NCI-H345 (cell line): ENCODE measurements around the gene RDH5.

Experiments used
- DNase-seq: peaks from one replicate; lab custom pipeline; 2025; lab: John Stamatoyannopoulos, UW

The RDH5 gene

DNA sequence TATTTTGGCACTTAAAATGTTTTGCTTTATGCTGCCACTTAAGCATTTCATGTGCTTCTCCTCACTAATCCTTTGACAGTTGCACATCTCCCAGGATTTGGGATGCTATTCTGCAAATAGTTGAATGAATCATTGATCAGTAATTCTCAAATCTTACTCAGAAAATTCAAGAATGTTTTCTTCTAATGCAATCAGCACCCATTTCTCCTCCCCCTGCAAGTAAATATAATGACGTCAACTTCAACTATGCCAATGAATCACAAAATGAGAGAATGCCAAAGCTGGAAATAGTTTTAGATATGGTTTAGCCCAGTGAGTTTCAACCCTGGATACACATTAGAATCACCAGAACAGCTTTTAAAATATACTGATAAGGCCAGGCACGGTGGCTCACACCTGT lies 6.5 kb upstream of the RDH5 start:
- no peak for DNase-seq

DNA sequence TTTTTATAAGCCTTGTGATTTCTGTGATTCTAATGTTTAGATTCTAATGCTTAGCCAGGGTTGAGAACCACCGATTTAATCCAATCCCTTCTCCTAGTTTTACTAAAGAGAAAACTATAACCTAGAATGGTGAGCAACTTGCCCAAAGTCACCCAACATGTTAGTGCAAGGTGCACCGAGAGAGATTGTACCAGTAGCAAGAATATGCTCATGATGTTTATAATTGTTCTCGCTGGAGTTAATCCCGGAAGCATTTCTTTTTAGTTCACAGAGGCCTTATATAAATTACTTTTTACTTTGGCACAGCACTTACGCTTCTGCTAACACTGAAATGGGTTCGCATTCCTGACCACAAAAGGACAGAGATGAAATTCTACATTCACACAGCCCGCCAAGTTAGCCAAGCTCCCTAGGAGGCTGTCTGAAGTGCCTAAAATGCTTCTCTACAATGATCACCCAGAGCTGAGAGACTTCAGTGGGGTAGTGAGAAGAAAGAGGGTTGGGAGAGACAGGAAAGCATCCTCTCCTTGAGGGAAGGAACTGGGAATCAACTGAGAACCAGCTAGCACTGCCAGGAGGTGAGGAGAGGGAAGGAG lies 4.9 kb upstream of the RDH5 start:
- no peak for DNase-seq

DNA sequence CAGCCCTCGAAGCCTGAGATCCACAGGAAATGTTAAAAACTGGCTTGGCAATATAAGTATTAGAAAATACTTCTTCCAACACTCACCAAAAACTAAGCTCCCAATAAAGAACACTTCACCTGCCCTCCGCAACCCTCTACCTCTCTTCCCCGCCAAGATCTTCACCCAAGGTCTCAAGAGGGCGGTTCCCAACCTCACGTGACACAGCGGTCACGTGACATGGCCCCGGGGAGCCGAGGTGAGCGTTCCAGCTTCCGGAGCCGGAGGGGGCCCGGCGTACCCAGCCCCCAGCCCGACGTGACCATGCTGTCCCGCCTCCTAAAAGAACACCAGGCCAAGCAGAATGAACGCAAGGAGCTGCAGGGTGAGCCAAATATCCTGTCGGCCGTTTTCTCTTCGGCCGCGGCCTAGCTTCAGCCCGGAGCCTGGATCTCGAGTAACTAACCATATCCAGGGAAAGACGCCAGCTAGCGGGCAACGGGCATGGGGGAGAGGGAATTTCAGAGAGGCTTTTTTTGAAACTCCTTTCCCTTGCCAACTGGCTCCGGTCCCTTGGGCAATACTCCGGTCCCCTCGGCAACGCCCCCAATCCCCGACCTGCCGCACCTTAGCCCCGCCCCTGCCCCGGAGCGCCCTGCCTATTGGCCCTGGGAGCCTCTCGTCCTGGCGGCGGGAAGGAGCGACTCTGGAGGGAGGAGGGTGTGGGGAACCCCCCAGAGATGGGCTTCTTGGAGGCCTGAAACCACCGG lies 4.2 kb upstream of the RDH5 start, which contains the start of gene BLOC1S1:
Gene BLOC1S1, plus strand, starts transcription at position 214 of the 749 bp plus-strand sequence. Its CDS starts 6 bp downstream, at position 220.
- DNase-seq: peak; percentile 95

DNA sequence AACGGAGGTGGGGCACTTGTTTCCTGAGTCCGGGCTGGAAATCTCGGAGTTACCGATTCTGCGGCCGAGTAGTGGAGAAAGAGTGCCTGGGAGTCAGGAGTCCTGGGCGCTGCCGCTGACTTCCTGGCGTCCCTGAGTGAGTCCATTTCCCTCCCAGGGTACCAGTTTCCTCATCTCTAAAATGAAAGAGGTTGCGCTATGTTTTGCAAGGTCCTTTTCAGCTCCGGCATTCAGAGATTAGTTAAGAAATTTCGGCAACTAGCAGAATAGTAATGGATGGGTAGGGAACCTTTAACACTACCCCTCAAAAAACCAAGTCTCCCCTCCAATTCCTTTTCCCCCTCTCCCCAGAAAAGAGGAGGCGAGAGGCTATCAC lies 3.6 kb upstream of the RDH5 start:
- DNase-seq: no peak

DNA sequence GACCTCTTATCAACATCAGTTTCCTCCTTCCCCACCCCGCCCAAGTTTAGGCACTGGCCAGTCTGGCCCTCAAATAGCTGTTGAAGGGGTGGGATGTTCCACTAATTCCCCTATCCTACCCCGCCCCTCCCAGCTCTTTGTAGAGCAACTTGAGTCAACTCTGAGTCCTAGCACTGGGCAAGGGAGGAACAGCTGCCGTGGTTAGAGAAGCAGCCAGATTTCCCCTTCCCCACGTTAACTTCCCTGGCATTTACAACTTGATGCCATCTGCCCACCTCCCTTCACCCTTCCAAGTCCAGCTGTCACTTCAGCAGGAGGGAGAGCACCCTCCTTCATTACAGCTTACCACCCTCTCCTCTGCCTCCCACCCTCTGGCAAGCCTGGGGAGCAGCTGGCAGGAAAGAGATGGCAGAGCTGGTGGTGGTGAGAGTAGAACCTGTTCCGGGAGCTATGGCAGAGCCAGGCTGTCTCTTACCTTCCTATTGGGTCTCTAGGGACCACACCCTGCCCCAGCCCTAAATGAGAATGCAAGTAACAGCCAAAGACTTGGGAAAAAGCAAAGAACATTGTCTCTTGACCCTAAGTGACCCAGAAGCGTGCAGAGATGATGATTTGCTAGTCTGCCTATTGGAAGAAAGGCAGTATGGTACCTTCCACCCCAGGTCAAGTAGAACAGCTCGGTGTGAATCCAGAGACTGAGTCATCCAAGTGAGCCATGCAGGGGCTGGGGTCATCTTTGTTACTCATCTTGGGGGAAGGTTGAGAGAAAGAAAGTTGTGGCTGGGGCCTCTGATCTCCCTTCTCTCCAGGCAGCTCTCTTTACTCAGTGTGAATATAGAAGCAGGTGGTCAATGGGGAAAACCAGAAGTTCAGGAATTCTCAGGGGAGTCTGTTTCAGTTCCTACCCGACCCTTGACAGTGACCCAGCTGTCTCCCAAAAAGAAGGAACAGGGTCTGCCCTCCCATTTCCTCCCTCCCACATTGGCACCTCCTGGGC lies 2.9 kb upstream of the RDH5 start:
- DNase-seq: no peak

DNA sequence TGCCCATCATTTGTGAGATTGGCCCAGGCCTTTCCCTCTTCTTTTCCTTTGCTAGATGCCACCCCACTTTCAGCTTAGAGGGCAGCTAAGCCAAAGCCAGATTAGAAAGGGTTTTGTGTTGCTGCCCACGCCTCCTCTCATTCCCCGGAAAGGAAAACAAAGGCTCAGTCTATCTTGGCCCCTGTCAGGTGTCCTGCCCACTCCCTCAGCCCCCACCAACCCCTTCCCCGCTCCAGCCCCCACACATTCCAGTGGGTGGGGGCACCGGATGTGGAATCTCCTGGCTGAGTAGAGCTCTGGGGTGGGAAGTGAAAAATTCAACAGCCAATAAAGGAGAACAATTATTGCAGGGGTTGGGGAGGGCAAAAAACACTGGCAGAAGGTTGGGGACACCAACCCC lies 2.2 kb upstream of the RDH5 start:
- DNase-seq: no peak

DNA sequence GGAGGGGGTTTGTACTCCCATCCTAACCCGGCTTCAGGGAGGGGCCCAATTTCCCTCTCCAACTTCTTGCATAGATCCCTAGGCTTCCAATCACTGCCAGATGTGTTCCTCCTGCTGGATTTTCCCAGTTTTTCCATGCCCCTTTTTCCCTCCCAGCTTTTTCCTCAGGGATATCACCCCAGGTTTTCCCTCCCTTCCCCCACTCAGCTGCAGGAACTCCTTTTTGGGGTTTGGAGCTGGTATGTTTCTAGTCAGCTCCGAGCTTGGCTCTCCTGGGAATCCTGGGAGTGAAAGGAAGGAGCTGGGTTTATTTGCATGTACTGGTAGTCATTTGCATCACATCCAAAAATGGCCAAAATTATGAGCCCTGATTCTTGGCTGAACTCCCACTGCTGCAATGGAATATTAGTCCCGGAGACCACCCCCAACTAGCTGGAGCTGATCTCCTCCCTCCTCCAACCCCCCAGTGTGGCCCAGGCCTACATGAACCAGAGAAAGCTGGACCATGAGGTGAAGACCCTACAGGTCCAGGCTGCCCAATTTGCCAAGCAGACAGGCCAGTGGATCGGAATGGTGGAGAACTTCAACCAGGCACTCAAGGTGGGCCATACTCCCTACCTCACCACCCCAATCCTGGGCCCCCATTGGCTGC lies 1.4 kb upstream of the RDH5 start:
- DNase-seq: no peak

DNA sequence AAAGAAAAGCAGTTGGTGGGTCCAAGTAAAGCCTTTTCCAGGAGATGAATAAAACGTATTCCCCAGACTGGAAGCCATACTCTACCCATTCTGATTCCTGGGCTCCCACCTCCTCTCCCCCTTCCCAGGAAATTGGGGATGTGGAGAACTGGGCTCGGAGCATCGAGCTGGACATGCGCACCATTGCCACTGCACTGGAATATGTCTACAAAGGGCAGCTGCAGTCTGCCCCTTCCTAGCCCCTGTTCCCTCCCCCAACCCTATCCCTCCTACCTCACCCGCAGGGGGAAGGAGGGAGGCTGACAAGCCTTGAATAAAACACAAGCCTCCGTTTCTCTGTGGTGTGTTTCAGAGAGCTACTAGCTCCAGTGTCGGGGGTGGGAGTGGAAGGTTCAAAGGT lies 822 bp upstream of the RDH5 start:
- no peak for DNase-seq

DNA sequence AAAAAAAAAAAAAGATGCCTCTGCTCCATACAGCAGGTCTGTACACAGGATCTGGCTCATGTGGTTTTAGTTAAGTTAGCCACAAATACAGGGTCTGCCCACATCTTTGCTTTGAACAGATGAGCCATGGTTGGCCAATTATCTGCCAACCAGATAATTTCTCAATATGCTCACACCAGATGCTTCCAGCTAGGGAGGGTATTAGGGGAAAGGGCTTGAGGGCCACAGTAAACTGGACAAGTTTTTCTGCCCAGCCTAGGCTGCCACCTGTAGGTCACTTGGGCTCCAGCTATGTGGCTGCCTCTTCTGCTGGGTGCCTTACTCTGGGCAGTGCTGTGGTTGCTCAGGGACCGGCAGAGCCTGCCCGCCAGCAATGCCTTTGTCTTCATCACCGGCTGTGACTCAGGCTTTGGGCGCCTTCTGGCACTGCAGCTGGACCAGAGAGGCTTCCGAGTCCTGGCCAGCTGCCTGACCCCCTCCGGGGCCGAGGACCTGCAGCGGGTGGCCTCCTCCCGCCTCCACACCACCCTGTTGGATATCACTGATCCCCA lies 776 bp downstream of the RDH5 start:
- no peak for DNase-seq

DNA sequence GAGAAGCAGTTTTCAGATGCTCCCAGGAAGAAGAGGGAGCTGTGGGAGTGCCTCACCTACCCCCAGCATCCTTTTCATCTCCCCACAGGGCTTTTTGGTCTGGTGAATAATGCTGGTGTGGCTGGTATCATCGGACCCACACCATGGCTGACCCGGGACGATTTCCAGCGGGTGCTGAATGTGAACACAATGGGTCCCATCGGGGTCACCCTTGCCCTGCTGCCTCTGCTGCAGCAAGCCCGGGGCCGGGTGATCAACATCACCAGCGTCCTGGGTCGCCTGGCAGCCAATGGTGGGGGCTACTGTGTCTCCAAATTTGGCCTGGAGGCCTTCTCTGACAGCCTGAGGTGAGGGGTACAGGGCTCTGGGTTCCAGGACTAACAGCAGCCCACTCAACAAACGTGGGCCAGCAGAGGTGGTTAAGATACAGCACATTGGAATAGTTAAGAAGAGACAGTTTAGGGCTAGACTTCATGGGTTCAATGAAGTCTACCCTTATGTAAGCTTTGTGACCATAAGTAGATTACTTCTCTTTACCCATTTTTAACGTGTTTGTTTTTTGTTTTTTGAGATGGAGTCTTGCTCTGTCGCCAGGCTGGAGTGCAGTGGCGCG lies 1.5 kb downstream of the RDH5 start:
- no peak for DNase-seq

DNA sequence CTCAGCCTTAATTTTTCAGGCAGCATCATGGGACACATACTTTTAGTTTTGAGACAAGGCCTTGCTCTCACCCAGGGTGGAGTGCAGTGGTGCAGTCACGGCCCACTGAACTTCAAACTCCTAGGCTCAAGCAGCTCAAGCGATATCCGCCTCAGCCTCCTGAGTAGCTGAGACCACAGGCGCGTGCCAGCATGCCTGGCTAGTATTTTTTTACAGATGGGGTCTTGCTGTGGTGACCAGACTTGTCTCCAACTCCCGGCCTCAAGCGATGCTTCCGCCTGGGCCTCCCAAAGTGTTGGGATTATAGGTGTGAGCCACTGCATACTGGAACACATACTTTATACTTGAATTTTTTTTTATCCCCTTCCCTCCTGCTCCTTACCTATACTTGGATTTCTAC lies 2.8 kb downstream of the RDH5 start:
- no peak for DNase-seq

DNA sequence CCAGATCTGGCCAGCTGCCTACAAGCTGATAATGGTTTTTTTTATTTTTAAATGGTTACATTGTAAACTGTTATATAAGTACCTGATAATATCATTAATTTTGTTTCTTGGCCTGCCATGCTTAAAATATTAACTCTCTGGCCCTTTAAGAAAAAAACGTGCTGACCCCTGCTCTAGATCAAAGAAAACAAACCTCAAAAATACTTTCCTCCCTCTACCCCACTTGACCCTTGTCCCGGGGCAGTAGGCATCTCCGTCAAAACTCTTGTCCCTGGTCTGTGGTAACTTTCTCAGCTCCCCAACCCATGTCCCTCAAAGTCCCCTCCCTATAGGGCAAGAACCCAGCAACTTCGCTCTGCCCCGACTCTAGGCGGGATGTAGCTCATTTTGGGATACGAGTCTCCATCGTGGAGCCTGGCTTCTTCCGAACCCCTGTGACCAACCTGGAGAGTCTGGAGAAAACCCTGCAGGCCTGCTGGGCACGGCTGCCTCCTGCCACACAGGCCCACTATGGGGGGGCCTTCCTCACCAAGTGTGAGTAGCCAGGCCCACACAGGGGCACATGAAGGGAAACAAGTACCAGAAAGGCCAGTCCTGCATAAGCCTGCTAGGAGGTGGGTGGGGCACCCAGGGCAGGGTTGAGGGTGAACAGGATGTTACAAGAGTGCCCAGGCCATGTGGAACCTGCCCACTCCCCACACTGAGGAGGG lies 3.5 kb downstream of the RDH5 start:
- no peak for DNase-seq

DNA sequence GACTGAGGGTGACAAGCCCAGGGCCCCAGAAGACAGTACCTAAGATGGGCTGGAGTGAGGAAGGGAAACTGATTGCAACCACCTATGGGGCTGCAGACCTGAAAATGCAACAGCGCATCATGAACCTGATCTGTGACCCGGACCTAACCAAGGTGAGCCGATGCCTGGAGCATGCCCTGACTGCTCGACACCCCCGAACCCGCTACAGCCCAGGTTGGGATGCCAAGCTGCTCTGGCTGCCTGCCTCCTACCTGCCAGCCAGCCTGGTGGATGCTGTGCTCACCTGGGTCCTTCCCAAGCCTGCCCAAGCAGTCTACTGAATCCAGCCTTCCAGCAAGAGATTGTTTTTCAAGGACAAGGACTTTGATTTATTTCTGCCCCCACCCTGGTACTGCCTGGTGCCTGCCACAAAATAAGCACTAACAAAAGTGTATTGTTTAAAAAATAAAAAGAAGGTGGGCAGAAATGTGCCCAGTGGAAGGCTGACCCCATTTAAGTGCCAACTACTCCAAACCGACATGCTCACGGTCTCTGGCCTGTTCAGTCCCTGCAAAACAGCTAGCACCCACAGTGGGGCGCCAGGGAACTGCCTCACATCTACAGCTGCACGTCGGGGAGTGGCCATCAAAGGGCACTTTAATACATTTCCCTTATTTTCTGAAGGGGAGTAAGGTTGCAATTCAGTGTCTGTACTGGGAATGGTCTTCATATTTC lies 4.2 kb downstream of the RDH5 start:
- DNase-seq: peak; percentile 39

DNA sequence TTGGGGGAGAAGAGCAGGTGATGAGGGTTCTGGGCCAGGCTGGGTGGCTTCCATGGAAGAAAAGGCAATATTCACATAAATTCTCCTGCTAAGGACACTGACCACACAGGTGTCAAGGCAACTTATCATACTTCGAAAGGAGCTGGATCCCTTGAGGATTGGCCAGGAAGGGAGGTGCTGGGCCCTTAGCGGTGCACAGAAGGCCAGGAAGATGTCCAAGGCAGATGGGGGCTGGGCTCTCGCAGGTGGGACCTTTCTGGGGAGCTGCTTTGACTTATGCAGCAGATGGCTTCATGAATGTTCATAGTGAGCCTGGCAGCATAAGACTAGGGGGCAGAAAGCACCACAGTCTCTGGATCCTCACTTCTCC lies 4.7 kb downstream of the RDH5 start:
- no peak for DNase-seq

DNA sequence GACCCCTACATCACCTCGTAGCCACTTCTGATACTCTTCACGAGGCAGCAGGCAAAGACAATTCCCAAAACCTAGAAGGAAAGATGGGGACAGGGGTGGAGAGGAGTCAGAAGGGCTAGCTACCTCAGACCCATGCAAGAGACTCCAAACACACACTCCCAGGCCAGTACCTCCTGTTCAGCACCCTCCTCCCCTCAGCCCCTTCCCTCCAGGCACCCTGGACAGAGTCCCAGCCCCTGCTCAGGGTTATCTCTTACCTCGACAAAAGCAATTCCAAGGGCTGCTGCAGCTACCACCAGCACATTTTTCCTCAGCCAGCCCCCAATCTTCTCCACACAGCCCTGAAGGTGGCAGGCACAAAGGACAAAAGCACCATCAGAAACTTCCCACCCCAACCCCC lies 5.4 kb downstream of the RDH5 start:
- no peak for DNase-seq

DNA sequence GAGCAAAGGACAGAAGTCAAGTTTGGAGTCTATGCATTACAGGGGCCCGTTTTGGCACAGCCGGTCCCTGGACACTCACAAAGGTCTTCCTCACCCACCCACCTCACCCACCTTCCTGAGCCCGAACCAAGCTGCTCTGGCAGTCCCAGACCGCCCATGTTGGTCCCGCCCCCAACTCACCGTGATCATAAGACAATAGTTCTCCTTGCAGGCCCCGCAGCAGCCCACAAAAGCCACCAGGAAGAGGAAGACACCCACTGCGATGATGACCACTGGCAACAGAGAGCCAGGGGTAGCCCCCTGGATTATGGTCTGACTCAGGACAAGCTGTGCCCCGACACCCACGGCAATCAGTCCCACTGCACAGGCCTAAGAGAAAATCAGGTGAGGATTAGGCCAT lies 6.8 kb downstream of the RDH5 start:
- DNase-seq: no peak

DNA sequence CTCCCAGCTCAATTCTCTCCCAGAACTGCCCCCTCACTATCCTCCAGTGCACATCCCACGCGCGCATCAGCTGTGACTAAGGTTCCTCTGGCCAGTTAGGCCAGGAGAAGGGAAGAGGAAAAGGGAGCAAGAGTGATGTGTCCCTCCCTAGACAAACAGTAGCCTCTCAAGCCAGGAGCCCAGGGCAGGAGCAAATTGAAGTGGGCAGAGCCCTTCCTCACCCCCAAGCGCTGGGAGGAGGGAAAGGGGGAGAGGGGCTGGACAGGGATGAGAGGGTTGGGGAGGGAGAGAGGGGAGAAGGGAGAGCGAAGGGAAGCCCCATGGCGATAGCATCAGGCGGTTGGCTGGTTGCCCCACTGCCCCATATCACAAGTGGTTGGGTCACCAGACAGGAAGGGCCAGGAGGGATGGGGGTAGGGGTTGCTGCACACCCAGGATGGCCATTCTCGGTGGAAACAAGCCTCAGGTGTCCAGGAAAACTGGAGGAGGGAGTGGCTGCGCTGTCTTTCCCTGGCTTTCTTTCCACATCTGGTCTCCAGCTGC lies 7.5 kb downstream of the RDH5 start:
- no peak for DNase-seq

DNA sequence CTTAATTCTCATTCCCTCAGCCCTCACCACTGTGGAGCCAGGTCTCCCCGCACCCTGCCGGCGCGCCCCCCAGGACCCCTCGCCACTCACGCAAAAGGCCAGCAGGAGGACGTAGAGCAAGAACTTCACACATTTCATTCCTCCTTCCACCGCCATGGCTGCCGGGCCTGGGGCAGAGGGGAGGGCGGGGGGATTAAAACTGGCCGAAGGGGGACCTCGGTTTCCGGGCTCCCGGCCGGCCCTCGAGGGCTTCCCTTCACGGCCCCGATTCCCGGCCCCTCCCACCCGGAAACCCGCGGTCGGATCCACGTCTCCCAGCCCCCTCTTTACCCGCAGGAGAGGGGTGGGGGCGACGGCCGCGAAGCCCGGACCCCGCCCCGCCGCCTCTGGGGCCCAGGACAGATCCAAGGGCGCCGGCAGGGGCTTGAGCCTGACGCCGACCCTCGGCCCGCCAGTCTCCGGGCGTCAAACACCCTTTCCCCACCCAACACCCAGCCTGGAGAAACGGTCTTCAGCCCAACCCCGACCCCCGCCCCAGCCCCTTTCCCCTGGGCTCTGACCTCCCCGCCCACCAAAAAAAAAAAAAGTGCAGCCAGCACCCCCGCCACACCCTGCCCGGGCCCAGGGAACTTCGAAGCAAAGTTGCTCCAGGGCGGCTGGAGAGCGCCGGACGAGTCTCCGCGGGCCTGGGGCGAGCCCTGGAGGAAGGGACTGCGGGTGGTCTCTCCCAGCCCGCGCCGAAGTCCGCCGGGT lies 8.2 kb downstream of the RDH5 start:
- peak; percentile 59 for DNase-seq
